KMS-11 (cell line): ENCODE results near the gene C16orf46.

Experiments used
- H2AFZ ChIP-seq: fragments of 200-600 bp; sonication (generic); 2 replicates; pipeline ENCODE4 v1.6.1; 2016; ENCODE audit warnings: antibody characterized with exemption, mixed run types, low read depth
- H3K27ac ChIP-seq: fragments of 200-600 bp; sonication (generic); 2 replicates; pipeline ENCODE4 v1.6.1; 2016; ENCODE audit warnings: mild to moderate bottlenecking, mixed run types
- H3K27me3 ChIP-seq: fragments of 200-600 bp; sonication (generic); 2 replicates; pipeline ENCODE4 v1.6.1; 2017; ENCODE audit warnings: mild to moderate bottlenecking, low read depth, mixed run types, moderate library complexity; ENCODE audit not compliant: insufficient read depth
- H3K36me3 ChIP-seq: fragments of 200-600 bp; sonication (generic); 2 replicates; pipeline ENCODE4 v1.6.1; 2017; ENCODE audit warnings: mild to moderate bottlenecking, mixed run types; ENCODE audit not compliant: insufficient read depth
- H3K4me1 ChIP-seq: fragments of 200-600 bp; sonication (generic); 2 replicates; pipeline ENCODE4 v1.6.1; 2016; ENCODE audit warnings: mild to moderate bottlenecking, low read depth, mixed run types; ENCODE audit not compliant: poor library complexity, severe bottlenecking
- H3K4me2 ChIP-seq: fragments of 200-600 bp; sonication (generic); 2 replicates; pipeline ENCODE4 v1.7.0; 2016; ENCODE audit warnings: mild to moderate bottlenecking, mixed run types
- H3K4me3 ChIP-seq: fragments of 200-600 bp; sonication (generic); IDR thresholded peaks from 2 replicates; pipeline ENCODE4 v1.6.1; 2017; ENCODE audit warnings: low read depth, low read length, mixed read lengths; ENCODE audit not compliant: insufficient read depth
- H3K79me2 ChIP-seq: fragments of 200-600 bp; sonication (generic); 2 replicates; pipeline ENCODE4 v1.6.1; 2016; ENCODE audit warnings: low read depth, mixed run types; ENCODE audit not compliant: insufficient read depth
- H3K9ac ChIP-seq: fragments of 200-600 bp; sonication (generic); 2 replicates; pipeline ENCODE4 v1.6.1; 2016; ENCODE audit warnings: mild to moderate bottlenecking, mixed run types
- H4K20me1 ChIP-seq: fragments of 200-600 bp; sonication (generic); 2 replicates; pipeline ENCODE4 v1.6.1; 2016; ENCODE audit warnings: mild to moderate bottlenecking, mixed run types; ENCODE audit not compliant: insufficient read depth
- TF ChIP-seq, protein P1 (sequence below): fragments of 200-600 bp; sonication (generic); conservative IDR thresholded peaks from 2 replicates; pipeline ENCODE4 v1.6.1; 2017; ENCODE audit warnings: low read depth, mild to moderate bottlenecking, antibody characterized with exemption, low read length, moderate library complexity, mixed read lengths

The C16orf46 gene

GRCh38 chr16:81105946-81106345 lies 28.9 kb upstream of the C16orf46 start:
- H3K27ac ChIP-seq: no peak overlapping the region
- no peaks in the 10 kb centered on the region for H3K27me3 ChIP-seq
- TF ChIP-seq, protein P1, sequence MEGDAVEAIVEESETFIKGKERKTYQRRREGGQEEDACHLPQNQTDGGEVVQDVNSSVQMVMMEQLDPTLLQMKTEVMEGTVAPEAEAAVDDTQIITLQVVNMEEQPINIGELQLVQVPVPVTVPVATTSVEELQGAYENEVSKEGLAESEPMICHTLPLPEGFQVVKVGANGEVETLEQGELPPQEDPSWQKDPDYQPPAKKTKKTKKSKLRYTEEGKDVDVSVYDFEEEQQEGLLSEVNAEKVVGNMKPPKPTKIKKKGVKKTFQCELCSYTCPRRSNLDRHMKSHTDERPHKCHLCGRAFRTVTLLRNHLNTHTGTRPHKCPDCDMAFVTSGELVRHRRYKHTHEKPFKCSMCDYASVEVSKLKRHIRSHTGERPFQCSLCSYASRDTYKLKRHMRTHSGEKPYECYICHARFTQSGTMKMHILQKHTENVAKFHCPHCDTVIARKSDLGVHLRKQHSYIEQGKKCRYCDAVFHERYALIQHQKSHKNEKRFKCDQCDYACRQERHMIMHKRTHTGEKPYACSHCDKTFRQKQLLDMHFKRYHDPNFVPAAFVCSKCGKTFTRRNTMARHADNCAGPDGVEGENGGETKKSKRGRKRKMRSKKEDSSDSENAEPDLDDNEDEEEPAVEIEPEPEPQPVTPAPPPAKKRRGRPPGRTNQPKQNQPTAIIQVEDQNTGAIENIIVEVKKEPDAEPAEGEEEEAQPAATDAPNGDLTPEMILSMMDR: no peak
- H3K9ac ChIP-seq: no peak overlapping the region
- no peaks in the 10 kb centered on the region for H3K4me1 ChIP-seq
- H2AFZ ChIP-seq: no peak overlapping the region
- no peak overlapping the region for H3K4me2 ChIP-seq
- no peaks in the 10 kb centered on the region for H4K20me1 ChIP-seq
- H3K4me3 ChIP-seq: no peak overlapping the region
- H3K36me3 ChIP-seq: no peaks in the 10 kb centered on the region
- no peaks in the 10 kb centered on the region for H3K79me2 ChIP-seq

- Histone ChIP-seq H3K27ac (no peak overlapping the region), H4K20me1 (no peaks in the 10 kb centered on the region), H3K79me2 (no peaks in the 10 kb centered on the region), H3K27me3 (no peaks in the 10 kb centered on the region), H3K4me3 (no peak overlapping the region), H3K4me2 (no peak overlapping the region), H3K36me3 (no peaks in the 10 kb centered on the region), H3K4me1 (peaks cover 8% of the 10 kb centered on the region), H3K9ac (no peak overlapping the region), H2AFZ (no peak overlapping the region)
- TF ChIP-seq, protein P1: no peak
Observed at GRCh38 chr16:81101702-81102101, 24.7 kb upstream of the C16orf46 start.

DNA sequence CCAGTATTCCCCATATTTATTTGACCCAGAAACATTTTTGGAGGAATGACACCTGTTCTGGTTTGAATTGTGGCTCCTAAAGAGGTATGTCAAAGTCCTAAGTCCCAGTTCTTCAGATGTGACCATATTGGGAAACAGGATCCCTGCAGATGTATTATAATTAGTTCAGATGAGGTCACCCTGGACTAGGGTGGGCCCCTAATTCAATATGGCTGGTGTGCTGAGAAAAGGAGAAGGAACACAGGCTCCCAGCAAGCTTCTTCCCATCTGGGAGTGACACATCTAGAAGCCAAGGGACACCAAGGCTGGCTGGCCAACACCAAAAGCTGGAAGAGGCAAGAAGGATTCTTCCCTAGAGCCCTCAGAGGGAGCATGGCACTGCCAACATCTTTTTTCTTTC lies 22.9 kb upstream of the C16orf46 start:
- Histone ChIP-seq H3K27ac (no peak overlapping the region), H3K27me3 (no peaks in the 10 kb centered on the region), H3K4me3 (no peak overlapping the region), H4K20me1 (no peaks in the 10 kb centered on the region), H3K9ac (no peak overlapping the region), H3K4me2 (no peak overlapping the region), H3K4me1 (peaks cover 11% of the 10 kb centered on the region), H3K36me3 (no peaks in the 10 kb centered on the region), H3K79me2 (no peaks in the 10 kb centered on the region; the same call in 1 of the 2 replicates), H2AFZ (no peak overlapping the region)
- TF ChIP-seq, protein P1: no peak

- H3K79me2 ChIP-seq: peaks cover 4% of the 10 kb centered on the region; the same call in 1 of the 2 replicates
- TF ChIP-seq, protein P1: no peak
- H2AFZ ChIP-seq: peak overlapping the region; percentile 74
- no peaks in the 10 kb centered on the region for H3K36me3 ChIP-seq
- H3K27me3 ChIP-seq: no peaks in the 10 kb centered on the region
- no peaks in the 10 kb centered on the region for H4K20me1 ChIP-seq
- peaks cover 13% of the 10 kb centered on the region for H3K4me1 ChIP-seq
- peak overlapping the region; percentile 79 for H3K4me2 ChIP-seq
- H3K27ac ChIP-seq: peak overlapping the region; percentile 2; the same call in 1 of the 2 replicates
- no peak overlapping the region for H3K4me3 ChIP-seq
- H3K9ac ChIP-seq: peak overlapping the region; percentile 5; the same call in 1 of the 2 replicates
Observed at GRCh38 chr16:81097230-81097629, 20.2 kb upstream of the C16orf46 start.
